ENCODE results near the gene TMEM260.

DNA sequence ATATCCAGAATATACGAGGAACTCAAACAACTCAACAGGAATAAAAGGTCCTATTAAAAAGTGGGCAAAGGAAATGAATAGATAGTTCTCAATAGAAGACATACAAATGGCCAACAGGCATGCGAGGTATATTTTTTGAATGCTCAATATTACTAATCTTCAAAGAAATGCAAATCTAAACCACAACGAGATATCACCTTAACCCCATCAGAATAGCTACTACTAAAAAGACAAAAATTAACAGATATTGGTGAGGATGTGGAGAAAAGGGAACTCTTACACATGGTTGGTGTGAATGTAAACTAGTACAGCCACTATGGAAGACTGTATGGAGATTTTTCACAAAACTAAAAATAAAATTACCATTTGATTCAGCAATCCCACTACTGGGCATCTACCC lies 99.2 kb downstream of the TMEM260 start:
- no peak for TF ChIP-seq CTCF (IDR thresholded peaks at IDR 0.05 in 4 of 5, conservative IDR thresholded peaks at IDR 0.05 in 1 of 5)
- TF ChIP-seq POLR2A (IDR thresholded peaks at IDR 0.05), result no peak
